Central memory CD4-positive, alpha-beta T cell (primary cell): ENCODE results near the gene THSD8.

Experiments used
- DNase-seq: peaks from one replicate; pipeline ENCODE4 v3.0.0; 2022
- total RNA-seq, 3 experiments: gene quantifications; one replicate each; lab custom pipeline; 2026; lab: John Stamatoyannopoulos, UW

Gene THSD8
- 0 reads per million in 3 experiments for total RNA-seq

GRCh38 chr19:12801466-12802266 is at the start of gene THSD8, which contains the start of gene PRDX2:
TSS of gene THSD8 (plus strand) at chr19:12802069. CDS start at chr19:12802072, 3 bp downstream.
TSS of gene PRDX2 (minus strand) at chr19:12801800. CDS start at chr19:12801261, 539 bp downstream.
- peak; percentile 63 for DNase-seq

GRCh38 chr19:12754465-12755196 is 47.2 kb upstream of the THSD8 start:
- DNase-seq: no peak

GRCh38 chr19:12756150-12756883 is 45.6 kb upstream of the THSD8 start:
- no peak for DNase-seq

- peak; percentile 49 for DNase-seq
Measured at GRCh38 chr19:12757544-12758274, 44.2 kb upstream of the THSD8 start.

GRCh38 chr19:12759686-12760085 is 42.2 kb upstream of the THSD8 start:
- no peak for DNase-seq

GRCh38 chr19:12763100-12763499 is 38.8 kb upstream of the THSD8 start:
- no peak for DNase-seq

- no peak for DNase-seq
Measured at GRCh38 chr19:12764698-12765097, 37.2 kb upstream of the THSD8 start.

GRCh38 chr19:12766051-12766521 is 35.8 kb upstream of the THSD8 start:
- peak; percentile 76 for DNase-seq

- DNase-seq: no peak
Measured at GRCh38 chr19:12767150-12767549, 34.7 kb upstream of the THSD8 start.

GRCh38 chr19:12767666-12768065 is 34.2 kb upstream of the THSD8 start:
- DNase-seq: no peak

GRCh38 chr19:12769689-12770088 is 32.2 kb upstream of the THSD8 start:
- DNase-seq: peak; percentile 57

- no peak for DNase-seq
Measured at GRCh38 chr19:12770922-12771321, 30.9 kb upstream of the THSD8 start.

- no peak for DNase-seq
Measured at GRCh38 chr19:12772323-12772722, 29.5 kb upstream of the THSD8 start.

- no peak for DNase-seq
Measured at GRCh38 chr19:12773571-12773970, 28.3 kb upstream of the THSD8 start.

GRCh38 chr19:12774588-12775555 is 27.0 kb upstream of the THSD8 start, which contains the start of gene HOOK2:
TSS of gene HOOK2 (minus strand) at chr19:12775552. CDS start at chr19:12775449, 103 bp downstream.
- no peak for DNase-seq

GRCh38 chr19:12777217-12778016 is 24.5 kb upstream of the THSD8 start:
- peak; percentile 76 for DNase-seq

- DNase-seq: peak; percentile 38
Measured at GRCh38 chr19:12778017-12778904, 23.6 kb upstream of the THSD8 start.

GRCh38 chr19:12778905-12779161 is 23.0 kb upstream of the THSD8 start:
- no peak for DNase-seq
